OCI-M2 (cell line): ENCODE measurements around the gene POLDIP2.

Experiments
- DNase-seq: peaks from one replicate; lab custom pipeline; 2025; ENCODE audit not compliant: unreplicated experiment; lab: John Stamatoyannopoulos, UW

POLDIP2 gene

GRCh38 chr17:28317966-28318758 is 39.2 kb downstream of the POLDIP2 start:
- no peak for DNase-seq

GRCh38 chr17:28317099-28317965 is 40.0 kb downstream of the POLDIP2 start:
- DNase-seq = no peak

- DNase-seq = no peak
Observed at GRCh38 chr17:28315846-28316705, 41.3 kb downstream of the POLDIP2 start.

GRCh38 chr17:28313841-28314240 is 43.5 kb downstream of the POLDIP2 start:
- DNase-seq = no peak

- DNase-seq = no peak
Observed at GRCh38 chr17:28306954-28307401, 50.3 kb downstream of the POLDIP2 start.

GRCh38 chr17:28298449-28298848 is 58.9 kb downstream of the POLDIP2 start:
- DNase-seq = no peak
